Left lung (tissue), 10 donors: Measurements from ENCODE around the gene C19orf12. TPM values are rescaled to one million over a fixed set of nuclear protein-coding genes. Genes with fewer than 3 reads are reported as not detected.

ENCODE experiments used
- ATAC-seq: fragments of 200-7000 bp; cut with Tn5 transposase; one replicate; pipeline ENCODE4 v1.9.1; 2020; ENCODE audit warnings: moderate library complexity
- DNase-seq, 4 donors: peaks; one replicate each; pipeline ENCODE4 v3.0.0-alpha.2; 2013 to 2020
- H3K27ac ChIP-seq, 2 donors: fragments of 200-600 bp; sonication (generic) in 1 of 2; one replicate each; pipeline versions ENCODE4 v1.5.0 to v1.8.0; 2020 to 2021
- H3K27me3 ChIP-seq, 2 donors: fragments of 200-600 bp; sonication (generic) in 1 of 2; one replicate each; pipeline versions ENCODE4 v1.5.0 to v1.8.0; 2020 to 2021
- H3K36me3 ChIP-seq, 2 donors: fragments of 200-600 bp; sonication (generic) in 1 of 2; one replicate each; pipeline versions ENCODE4 v1.5.0 to v1.8.0; 2020 to 2021
- H3K4me1 ChIP-seq, 2 donors: fragments of 200-600 bp; one replicate each; pipeline ENCODE4 v1.8.0; 2021
- H3K4me3 ChIP-seq, 2 donors: fragments of 200-600 bp; sonication (generic) in 1 of 2; one replicate each; pipeline versions ENCODE4 v1.5.0 to v1.8.0; 2020 to 2021; ENCODE audit warnings: mild to moderate bottlenecking in 1 of 2
- H3K9me3 ChIP-seq, 2 donors: fragments of 200-600 bp; sonication (generic) in 1 of 2; one replicate each; pipeline versions ENCODE4 v1.5.0 to v1.8.0; 2020 to 2021
- CTCF ChIP-seq, 2 donors: fragments of 200-600 bp; sonication (generic) in 1 of 2; IDR thresholded peaks; one replicate each; pipeline versions ENCODE4 v1.5.0 to v1.8.0; 2021; ENCODE audit warnings: antibody characterized with exemption in 2 of 2
- intact Hi-C, 2 donors: fragments of 100-400 bp; cut with DNase I; formaldehyde crosslinking; loops; one replicate each; pipeline versions ENCODE4 v1.11.2 to v1.14.2; 2022
- polyA plus RNA-seq, 6 donors: library from polyadenylated mRNA; unstranded; fragments of 120-200 nt; gene quantifications; one replicate each; pipeline ENCODE4 v1.2.1, GENCODE V29; 2013; ENCODE audit not compliant: insufficient read length in 6 of 6
- total RNA-seq, 2 donors: library from RNA; stranded (reverse); fragmentation: NEBNext Ultra II Directional; extraction: Animal tissue kit (Norgen Biotek cat#: 25700); gene quantifications; one replicate each; pipeline ENCODE4 v1.2.1, GENCODE V29; 2021
- donor health status: DM: no; HTN: yes; CAD: no.
- donor health status: DM: no; HTN: no; CAD: no.

The C19orf12 gene
- total and polyA plus RNA-seq, 8 donors = 18.6 to 25.6 (median 21.7) TPM

GRCh38 chr19:29680447-29680846 is 34.6 kb downstream of the C19orf12 start:
- intact Hi-C loops = no loop called here
- H3K9me3 ChIP-seq = no peaks in the 10 kb centered on the region
- peaks cover 26 to 53% of the 10 kb centered on the region in 2 donors for H3K4me1 ChIP-seq
- DNase-seq = peak in 2 of 4 donors; percentile 73 to 92
- H3K36me3 ChIP-seq = peaks cover 0 to 18% of the 10 kb centered on the region in 2 donors
- H3K4me3 ChIP-seq = no peak overlapping the region
- no peak for ATAC-seq
- no peaks in the 10 kb centered on the region for H3K27me3 ChIP-seq
- no peak for TF ChIP-seq CTCF (IDR thresholded peaks at IDR 0.05)
- H3K27ac ChIP-seq = peak overlapping the region in 1 of 2 donors; percentile 48

GRCh38 chr19:29679598-29680210 is 35.4 kb downstream of the C19orf12 start:
- peaks cover 26 to 59% of the 10 kb centered on the region in 2 donors for H3K4me1 ChIP-seq
- TF ChIP-seq CTCF (IDR thresholded peaks at IDR 0.05) = no peak
- H3K9me3 ChIP-seq = no peaks in the 10 kb centered on the region
- H3K4me3 ChIP-seq = no peak overlapping the region
- no peaks in the 10 kb centered on the region for H3K27me3 ChIP-seq
- peak overlapping the region in 1 of 2 donors; percentile 48 for H3K27ac ChIP-seq
- peaks cover 0 to 25% of the 10 kb centered on the region in 2 donors for H3K36me3 ChIP-seq
- no peak for ATAC-seq
- intact Hi-C loops = no loop called here
- DNase-seq = peak in 1 of 4 donors; percentile 49

GRCh38 chr19:29678484-29679106 is 36.5 kb downstream of the C19orf12 start:
- Histone ChIP-seq H3K4me1 (peaks cover 26 to 70% of the 10 kb centered on the region in 2 donors), H3K27ac (no peak overlapping the region), H3K36me3 (peaks cover 0 to 36% of the 10 kb centered on the region in 2 donors), H3K9me3 (no peaks in the 10 kb centered on the region), H3K27me3 (no peaks in the 10 kb centered on the region), H3K4me3 (no peak overlapping the region)
- ATAC-seq = no peak
- intact Hi-C loops = no loop called here
- peak in 2 of 4 donors; percentile 36 to 74 for DNase-seq
- TF ChIP-seq CTCF (IDR thresholded peaks at IDR 0.05) = no peak

- intact Hi-C loops = no loop called here
- TF ChIP-seq CTCF (IDR thresholded peaks at IDR 0.05) = no peak
- peak overlapping the region; percentile 7 to 23 for H3K27ac ChIP-seq
- H3K9me3 ChIP-seq = no peaks in the 10 kb centered on the region
- H3K27me3 ChIP-seq = no peaks in the 10 kb centered on the region
- H3K4me1 ChIP-seq = peaks cover 26 to 76% of the 10 kb centered on the region in 2 donors
- H3K36me3 ChIP-seq = peaks cover 0 to 37% of the 10 kb centered on the region in 2 donors
- peak; percentile 7 for ATAC-seq
- no peak overlapping the region for H3K4me3 ChIP-seq
- peak in 1 of 4 donors; percentile 48 for DNase-seq
These were observed 37.9 kb downstream of the C19orf12 start for GRCh38 chr19:29677001-29677817.

GRCh38 chr19:29676586-29676985 is 38.5 kb downstream of the C19orf12 start:
- DNase-seq (peak in 2 of 4 donors; percentile 61 to 72), ATAC-seq (peak; percentile 77)
- no peaks in the 10 kb centered on the region for H3K27me3 ChIP-seq
- TF ChIP-seq CTCF (IDR thresholded peaks at IDR 0.05) = no peak
- peak overlapping the region; percentile 7 to 23 for H3K27ac ChIP-seq
- H3K36me3 ChIP-seq = peaks cover 0 to 37% of the 10 kb centered on the region in 2 donors
- H3K9me3 ChIP-seq = no peaks in the 10 kb centered on the region
- intact Hi-C loops = no loop called here
- H3K4me3 ChIP-seq = no peak overlapping the region
- peaks cover 25 to 80% of the 10 kb centered on the region in 2 donors for H3K4me1 ChIP-seq
